GM19467 (cell line): ENCODE data around the gene KCNA10.

ENCODE experiments used
- ATAC-seq: cut with Tn5 transposase; IDR thresholded peaks from one replicate; pipeline ENCODE4 v1.9.1; 2021; ENCODE audit warnings: mild to moderate bottlenecking, moderate library complexity; ENCODE audit not compliant: unreplicated experiment

The KCNA10 gene

GRCh38 chr1:110519125-110519810, at the start of gene KCNA10:
Gene KCNA10, minus strand, starts transcription at chr1:110519175. Its CDS starts 388 bp downstream, at chr1:110518787.
- ATAC-seq: no peak

- ATAC-seq: no peak
These were observed 47.9 kb upstream of the KCNA10 start for GRCh38 chr1:110566836-110567235.

GRCh38 chr1:110565565-110565964, 46.6 kb upstream of the KCNA10 start:
- ATAC-seq: no peak

GRCh38 chr1:110563089-110563488, 44.1 kb upstream of the KCNA10 start:
- no peak for ATAC-seq

GRCh38 chr1:110561596-110561995, 42.6 kb upstream of the KCNA10 start:
- no peak for ATAC-seq

- ATAC-seq: no peak
These were observed 40.2 kb upstream of the KCNA10 start for GRCh38 chr1:110559157-110559556.

GRCh38 chr1:110557481-110557880, 38.5 kb upstream of the KCNA10 start:
- ATAC-seq: no peak

- ATAC-seq: no peak
These were observed 37.5 kb upstream of the KCNA10 start for GRCh38 chr1:110556471-110556807.

GRCh38 chr1:110555807-110556470, 37.0 kb upstream of the KCNA10 start:
- ATAC-seq: no peak

- ATAC-seq: no peak
These were observed 36.2 kb upstream of the KCNA10 start for GRCh38 chr1:110554871-110555801.

- no peak for ATAC-seq
These were observed 32.4 kb upstream of the KCNA10 start for GRCh38 chr1:110551278-110551809.

GRCh38 chr1:110549831-110550230, 30.9 kb upstream of the KCNA10 start:
- no peak for ATAC-seq

GRCh38 chr1:110548381-110548780, 29.4 kb upstream of the KCNA10 start:
- no peak for ATAC-seq

- no peak for ATAC-seq
These were observed 28.0 kb upstream of the KCNA10 start for GRCh38 chr1:110547017-110547416.

- ATAC-seq: no peak
These were observed 26.5 kb upstream of the KCNA10 start for GRCh38 chr1:110545492-110545891.

- ATAC-seq: no peak
These were observed 25.8 kb upstream of the KCNA10 start for GRCh38 chr1:110544753-110545152.

- ATAC-seq: no peak
These were observed 23.8 kb upstream of the KCNA10 start for GRCh38 chr1:110542725-110543124.

- ATAC-seq: no peak
These were observed 23.0 kb upstream of the KCNA10 start for GRCh38 chr1:110541906-110542395.

- no peak for ATAC-seq
These were observed 22.1 kb upstream of the KCNA10 start for GRCh38 chr1:110540891-110541685.

- ATAC-seq: no peak
These were observed 19.9 kb upstream of the KCNA10 start for GRCh38 chr1:110538921-110539320.
